GM04504 (cell line): ENCODE measurements around the gene WNT11.

Experiments
- DNase-seq: peaks from one replicate; pipeline ENCODE4 v3.0.0-alpha.2; 2012; ENCODE audit warnings: low read depth

The WNT11 gene

DNA sequence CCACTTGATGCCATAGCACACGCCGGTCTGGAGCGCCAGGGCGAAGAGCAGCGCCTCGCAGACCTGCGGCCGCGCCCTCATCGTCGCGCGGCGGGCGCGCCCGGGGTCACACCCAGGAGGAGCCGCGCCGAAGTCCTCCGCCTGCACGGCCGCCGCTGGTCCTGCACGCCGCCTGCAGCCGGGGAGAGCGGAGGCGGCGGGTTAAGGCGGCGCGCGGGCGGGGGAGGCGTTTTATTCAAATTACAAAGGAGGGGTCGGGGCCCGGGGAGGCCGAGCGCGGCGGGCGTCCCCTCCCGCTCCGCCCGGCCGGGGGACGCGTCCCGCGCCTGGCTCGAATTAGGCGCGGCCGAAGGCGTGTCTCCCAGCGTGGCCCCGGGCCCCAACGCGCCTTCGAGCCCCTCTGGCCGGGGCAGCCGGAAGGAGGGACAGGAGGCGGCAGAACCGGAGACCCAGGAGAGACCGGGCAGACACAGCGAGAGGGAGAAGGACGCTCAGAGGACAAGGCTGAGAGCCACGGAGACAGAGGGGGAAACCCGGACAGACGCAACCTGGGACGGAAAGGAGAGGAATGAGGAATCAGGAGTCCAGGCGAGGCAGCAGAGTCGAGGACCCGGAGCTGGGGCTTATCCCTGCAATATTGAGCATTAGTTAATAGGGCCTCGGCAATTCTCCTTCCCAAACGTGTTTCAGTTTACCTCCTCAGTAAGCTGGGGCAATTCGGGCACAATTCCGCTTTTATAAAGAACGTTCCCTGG, at the start of gene WNT11:
TSS of gene WNT11 (minus strand) at position 176 of the 755 bp plus-strand sequence. CDS start at position 81, 95 bp downstream.
- no peak for DNase-seq

DNA sequence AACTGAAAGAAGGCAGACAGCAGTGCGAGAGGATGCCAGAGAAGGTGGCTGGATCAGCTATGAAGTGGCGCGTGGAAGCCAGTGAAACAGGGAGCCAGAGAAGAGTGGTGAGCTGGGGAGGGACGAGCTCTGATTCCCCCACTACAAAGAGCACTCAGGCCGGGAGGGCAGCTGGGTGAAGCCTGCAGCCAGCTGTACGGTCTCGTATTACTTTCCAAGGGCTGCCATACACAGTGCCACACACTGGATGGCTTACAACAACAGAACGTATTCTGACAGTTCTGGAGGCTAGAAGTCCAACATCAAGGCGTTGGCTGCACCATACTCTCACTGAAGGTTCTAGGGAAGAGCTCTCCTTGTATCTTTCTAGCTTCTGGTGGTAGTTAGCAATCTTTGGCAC, 47.1 kb upstream of the WNT11 start:
- DNase-seq: no peak

DNA sequence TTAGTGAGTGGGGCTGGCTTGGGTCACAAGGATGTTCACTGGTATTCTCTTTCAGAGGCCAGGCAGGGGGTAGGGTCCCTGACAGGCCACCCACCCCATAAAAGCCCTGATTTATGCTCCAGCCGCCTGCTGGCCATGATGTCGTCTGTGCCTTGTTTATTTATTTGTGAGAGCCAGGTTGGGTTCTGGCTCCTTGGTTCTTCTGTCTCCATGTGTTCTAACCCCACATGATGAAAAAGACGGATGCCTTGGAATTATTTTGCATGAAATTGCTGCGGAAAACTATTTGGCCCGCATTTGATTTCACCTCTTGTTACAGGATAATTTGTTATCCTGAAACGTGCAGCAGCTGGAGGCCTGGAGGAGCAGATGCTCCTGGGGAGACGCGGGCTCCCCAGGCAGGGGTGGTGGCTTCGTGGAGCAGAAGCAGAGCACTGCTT, 46.3 kb upstream of the WNT11 start:
- no peak for DNase-seq

DNA sequence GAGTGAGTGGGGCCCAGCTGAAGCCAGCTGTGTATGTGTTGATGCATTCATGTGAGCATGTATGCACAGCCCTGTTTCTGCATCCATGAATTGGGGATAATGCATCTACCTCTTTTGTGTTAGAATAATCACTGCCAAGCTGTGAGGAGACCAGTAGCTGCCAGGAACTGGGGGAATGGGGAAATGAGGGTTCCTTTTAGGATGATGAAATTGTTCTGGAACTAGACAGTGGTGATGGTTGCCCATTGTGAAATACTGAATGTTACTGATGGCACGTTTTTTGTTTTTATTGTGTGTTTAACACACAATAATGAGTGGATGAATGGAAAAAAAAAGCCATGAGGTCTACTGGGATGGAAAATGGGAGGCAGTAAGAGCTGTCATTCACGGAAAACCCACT, 45.3 kb upstream of the WNT11 start:
- DNase-seq: no peak

DNA sequence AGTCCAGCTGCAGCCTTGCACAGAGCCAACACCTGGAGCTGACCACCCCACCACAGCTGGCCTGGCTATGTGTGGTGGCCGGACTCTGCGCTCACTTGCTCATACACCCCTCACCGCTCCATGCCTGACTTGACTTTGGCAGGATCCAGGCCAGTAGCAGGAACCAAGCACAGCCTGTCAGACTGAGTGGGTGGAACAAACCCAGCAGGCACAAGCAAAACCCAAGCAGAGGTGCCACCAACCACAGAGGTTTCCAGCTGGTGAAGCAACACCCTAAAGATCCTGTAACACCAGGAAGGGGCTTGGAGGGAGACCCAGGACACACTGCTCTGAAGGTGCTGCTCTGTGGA, 44.9 kb upstream of the WNT11 start:
- DNase-seq: no peak

DNA sequence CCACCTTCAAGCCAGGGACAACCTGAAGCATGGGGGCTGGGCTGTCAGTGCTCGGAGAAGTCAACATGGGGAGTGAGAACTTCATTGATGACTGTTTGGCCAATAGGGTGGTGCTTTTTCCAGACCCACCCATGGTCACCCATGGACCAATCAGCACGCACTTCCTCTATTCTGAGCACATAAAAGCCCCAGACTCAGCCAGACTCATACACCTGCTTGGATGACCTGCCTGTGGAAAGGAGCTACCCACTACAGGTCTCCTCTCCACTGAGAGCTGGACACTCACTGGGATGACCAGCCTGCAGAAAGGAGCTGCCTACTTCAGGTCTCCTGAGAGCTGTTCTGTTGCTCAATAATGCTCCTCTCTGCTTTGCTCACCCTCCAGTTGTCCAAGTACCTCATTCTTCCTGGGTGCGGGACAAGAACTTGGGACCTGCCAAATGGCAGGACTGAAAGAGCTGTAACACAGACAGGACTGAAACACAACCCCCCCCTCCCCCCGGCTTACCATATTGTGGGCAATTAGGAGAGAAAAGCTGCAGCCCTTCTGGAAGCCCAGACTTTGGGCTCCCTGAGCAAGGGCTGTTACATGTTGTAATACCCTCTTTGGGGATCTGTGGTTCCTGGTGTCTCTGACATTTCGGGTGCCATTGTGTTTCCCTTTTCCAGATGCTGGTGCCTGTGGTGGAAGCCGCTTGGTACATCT, 44.4 kb upstream of the WNT11 start:
- DNase-seq: no peak

DNA sequence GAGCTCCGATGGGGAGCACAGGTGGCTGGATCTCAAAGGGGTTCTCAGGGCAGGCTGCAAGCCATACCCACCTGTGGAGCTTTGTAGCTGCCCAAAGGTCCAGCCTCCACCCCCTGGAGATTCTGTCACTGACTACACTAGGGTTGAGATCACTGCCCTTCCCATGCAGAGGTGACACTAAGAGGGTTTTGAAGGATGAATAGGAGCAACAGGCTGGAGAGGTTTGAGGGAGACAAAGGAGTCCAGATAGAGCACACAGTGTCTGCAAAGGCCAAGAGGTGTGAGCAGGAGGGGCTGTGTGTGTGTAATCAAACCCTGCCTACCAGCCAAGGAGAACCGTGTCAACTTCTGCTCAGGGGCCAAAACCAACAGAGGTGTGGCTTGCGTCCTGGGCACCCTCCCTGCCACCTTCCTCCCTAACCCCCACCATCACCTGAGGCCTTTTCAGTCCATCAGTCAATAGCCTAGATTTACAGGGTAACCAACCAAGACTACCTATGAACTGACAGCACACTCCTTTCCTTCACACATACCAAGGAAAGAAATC, 43.0 kb upstream of the WNT11 start:
- no peak for DNase-seq

DNA sequence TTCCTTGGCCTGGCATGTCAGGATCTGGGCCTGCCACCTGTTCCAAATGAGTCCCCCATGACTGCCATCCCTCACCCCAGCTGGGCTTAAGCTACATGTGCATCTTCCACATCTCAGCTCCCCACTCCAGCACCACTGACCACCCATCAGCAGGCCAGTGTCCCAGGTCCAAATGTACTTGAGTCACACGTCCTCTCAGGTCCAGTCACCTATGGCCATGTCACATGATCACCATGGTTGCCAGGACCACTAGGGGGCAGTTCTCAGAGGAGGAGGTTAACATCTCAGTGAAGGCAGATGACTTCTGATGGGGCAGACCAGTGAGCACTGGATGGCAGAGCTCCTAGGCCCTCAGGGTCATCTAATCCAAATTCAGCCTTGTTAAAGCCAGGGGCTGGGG, 41.9 kb upstream of the WNT11 start:
- DNase-seq: no peak

DNA sequence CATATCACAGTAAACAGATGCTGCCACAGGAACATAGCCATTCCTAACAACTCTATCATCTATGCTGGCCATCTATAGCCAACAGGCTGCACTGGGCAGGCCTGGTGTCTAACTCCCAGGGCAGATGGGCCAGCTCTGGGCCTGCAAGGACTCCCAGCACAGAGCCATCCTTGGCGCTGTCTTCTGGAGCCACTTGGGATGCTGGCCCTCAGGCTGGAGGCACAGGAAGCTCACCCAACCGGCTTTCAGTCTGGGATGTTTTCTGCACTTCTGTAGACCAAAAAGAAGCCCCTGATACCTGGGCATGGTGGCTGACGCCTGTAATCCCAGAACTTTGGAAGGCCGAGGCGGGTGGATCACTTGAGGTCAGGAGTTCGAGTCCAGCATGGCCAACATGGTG, 40.8 kb upstream of the WNT11 start:
- no peak for DNase-seq

DNA sequence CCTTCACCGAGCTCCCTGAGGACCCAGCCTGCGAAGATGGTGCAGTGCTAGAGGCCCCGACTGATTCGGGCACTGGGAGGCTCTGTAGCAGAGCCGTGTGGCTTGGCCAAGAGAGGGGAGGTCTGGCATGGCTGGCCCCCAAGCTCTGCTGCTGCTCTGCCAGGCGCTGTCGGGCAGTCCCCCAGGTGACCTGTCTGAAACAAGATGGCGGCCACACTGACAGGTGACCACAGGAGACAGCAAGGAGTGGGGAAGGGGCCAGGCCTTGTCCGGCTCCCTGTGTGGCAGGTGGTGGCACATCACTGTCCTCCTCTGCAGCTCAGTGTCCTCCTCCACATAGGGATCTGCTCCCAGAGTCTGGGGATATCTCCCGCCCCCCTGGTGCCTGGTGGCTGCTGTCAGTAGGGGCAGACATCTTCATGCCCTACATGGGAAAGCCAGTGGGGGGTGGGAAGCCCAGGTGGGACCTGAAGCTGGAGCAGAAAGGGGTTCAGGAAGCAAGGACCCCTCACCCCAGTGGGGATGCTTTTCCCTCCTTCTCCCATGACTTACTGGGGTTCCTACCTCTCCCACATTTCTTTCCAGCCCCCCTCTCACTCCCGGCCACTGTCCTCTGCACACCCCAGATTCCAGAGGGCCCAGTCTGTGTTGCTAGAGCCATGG, 40.1 kb upstream of the WNT11 start:
- no peak for DNase-seq

DNA sequence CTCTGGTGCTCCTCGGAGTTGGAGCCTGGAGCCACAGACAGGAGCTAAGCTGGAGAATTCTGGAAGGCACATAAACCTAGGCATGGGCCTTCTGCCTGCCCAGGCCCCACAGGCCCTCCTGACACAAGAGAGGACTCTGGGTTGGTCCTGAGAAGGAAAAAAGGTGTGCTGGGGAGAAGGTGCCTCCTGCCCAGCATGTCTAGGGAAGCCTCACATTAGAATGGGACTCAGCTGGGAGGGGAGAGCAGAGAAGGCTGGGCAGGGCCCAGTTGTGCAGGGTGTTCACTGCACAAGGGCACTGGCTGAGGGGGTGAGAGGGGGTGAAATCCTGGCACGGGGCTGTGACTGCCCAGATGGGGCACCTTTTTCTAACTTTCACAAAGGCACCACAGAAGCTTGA, 39.4 kb upstream of the WNT11 start:
- DNase-seq: no peak

DNA sequence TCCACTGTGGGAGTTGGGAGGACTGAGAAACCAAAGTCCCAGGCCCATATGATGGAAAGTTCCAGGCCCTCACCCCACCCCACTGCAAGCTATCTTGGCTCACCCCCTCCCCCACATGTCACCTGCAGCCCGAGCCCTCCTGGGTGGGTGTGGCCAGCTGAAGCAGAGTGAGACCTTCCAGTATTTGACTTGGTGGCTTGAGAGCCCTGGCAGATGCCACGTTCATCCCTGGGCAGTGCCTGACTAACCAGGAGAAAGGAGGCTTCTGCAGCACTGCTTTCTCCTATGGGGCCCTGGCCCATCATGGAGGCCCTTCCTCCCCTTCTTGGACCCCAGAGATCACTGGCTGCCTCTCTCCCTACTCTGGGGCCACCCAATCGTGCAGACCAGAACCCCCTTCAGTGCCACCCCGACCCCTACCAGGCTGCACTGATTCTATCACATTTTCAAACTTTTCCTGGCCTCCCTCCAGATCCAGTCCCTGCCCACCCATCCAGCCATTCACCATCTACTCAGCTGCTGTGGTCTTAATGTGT, 38.1 kb upstream of the WNT11 start:
- no peak for DNase-seq

DNA sequence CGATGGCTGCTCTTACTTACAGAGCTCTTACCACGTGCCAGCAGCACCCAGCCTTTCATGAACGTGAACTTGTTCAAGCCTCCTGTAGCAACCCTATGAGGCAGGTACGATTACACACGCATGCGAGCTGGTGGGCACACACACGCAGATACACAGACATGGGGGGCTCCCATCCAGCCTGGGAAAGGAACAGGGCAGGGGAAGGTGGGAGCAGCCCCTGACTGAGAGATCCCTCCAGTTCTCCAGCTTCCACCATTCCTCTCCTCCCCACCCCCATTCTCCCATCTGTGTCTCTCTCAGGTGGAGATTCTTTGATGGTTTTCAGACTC, 37.6 kb upstream of the WNT11 start:
- no peak for DNase-seq

DNA sequence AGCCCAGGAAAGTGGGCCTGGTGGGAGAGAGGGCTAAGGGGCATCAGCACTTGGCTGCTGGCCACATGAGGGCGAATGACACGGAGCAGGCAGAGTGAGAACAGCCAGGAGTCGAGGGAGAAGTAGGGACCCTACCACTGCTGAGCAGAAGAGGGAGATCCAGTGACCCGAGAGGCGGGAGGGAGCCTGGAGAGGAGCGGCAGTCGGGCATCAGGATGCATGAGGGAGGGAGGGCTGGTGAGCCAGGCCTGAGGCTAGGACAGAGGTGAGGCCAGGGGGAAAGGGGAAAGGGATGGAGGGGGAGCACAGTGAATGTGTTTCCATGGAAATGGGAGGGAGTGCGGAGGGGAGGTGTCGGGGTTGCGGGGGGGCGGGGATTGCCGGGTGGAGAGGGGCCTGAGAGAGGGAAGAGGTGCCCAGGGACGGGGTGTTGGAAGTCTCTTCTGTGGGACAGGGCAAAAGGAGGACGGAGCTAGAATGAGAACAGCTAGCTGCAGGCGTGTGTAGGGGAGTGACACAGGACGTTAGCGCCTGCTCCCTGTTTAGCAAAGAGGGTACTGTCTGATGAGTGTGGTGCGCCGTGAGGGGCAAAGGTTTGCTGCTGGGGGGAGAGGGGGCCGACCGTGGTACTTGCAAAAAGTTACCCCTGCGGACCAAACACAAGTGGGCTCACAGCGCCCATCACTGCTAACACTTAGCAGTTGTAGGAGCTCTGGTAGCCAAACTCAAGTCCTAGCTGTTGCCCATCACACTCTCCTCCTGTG, 37.1 kb upstream of the WNT11 start:
- no peak for DNase-seq

DNA sequence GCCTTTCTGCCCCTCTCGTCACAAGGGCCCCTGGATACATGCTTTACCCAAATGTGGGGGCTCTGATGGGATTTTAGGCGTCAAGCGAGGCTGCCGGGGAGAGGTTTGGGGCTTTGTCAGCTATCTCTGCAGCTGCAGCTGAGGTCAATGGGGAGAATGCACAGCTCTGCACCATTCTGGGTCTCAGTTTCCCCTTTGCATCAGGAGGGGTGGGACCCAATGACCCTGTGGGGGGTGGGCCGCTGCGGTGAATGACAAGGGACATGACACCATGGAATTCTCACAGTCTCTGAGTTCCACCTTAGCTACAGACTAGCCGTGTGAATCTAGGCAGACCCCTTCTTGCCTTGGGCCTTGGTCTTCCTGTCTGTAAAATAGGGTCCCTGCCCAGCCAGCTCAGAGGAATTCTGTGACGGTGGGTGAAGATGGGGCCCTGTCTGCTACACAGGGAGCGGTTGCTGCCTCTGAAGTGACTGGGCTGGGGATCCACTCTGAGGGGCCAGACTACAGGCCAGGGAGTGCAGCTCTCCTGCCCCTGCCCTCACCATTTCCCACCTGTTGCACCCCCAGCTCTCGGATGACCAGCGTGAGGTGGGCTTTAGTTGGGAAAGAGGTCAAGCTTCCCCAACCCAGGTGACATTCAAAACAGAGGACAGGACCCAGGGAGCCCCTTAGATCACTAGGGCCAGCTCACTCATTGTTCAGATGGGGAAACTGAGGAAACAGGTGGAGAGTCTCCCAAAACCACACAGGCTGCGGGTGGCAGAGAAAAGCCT, 35.9 kb upstream of the WNT11 start:
- no peak for DNase-seq

DNA sequence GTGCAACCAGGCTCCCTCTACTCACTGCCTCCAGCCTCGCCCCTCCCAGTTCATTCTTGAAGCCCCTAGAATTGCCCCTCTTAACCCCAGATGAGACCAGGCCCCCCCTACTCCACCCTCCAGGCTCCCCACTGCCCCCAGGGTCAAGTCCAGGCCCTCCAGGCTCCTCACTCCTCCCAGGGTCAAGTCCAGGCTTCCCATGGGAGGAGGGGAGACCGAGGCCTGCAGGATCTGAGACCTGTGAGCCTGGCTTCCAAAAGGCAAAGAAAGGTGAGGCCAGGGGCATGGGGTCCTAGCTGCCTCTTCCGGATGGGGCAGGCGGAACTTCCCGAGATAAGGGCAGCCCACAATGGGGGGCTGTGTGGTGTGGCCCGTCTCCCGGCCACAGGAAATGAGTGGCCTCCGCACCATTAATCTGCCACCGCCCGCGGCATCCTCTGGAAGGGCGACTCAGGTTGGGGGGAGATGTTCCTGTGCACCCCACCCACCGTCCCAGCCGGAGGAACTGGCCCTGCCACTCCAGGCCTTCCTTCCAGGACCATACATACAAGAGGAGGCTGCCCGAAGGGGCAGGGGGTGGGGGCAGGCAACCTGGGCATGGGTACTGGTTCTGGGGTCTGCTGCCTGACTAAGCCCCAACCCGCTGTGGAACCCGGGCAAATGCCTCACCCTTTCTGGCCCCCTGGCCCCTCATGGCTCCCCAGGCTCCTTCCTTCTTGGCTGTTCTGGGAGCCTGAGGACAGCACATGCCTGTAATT, 35.1 kb upstream of the WNT11 start:
- DNase-seq: no peak

DNA sequence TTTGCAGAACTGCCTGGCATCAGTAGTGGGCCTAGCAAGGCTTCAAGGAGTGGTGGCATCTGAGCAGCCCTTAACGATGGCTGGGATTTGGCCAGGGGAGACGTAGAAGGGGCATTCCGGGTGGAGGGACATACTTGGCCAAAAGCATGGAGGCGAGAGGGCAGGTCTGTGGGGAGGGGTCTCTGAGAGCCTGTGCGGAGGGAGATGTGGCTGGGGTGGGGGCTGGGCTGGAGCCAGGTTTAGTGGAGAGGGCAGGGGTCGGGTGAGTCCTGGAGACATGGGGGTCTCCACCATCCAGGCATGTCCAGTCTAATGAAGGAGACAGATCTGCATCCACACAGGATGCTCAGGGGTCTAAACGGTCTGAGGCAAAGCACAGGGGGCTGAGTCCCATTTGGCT, 34.4 kb upstream of the WNT11 start:
- no peak for DNase-seq

DNA sequence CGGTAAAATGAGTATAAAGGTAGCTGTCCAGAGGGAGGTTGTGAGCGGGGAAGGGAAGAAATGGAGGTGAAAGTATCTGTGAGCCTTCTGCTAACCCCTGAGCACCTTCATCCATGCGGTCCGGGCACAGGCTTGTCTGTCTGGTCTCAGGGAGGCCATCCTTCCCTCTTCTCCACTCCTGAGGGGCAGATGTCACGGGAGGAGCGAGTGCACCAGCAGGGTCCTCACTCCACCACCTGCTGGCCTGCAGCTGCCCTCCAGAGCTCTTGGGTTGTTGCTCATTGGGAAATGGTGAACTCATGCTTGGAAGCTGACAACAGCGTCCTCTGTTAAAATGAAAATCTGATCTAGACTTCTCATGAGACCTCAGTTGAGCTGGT, 33.8 kb upstream of the WNT11 start:
- no peak for DNase-seq

DNA sequence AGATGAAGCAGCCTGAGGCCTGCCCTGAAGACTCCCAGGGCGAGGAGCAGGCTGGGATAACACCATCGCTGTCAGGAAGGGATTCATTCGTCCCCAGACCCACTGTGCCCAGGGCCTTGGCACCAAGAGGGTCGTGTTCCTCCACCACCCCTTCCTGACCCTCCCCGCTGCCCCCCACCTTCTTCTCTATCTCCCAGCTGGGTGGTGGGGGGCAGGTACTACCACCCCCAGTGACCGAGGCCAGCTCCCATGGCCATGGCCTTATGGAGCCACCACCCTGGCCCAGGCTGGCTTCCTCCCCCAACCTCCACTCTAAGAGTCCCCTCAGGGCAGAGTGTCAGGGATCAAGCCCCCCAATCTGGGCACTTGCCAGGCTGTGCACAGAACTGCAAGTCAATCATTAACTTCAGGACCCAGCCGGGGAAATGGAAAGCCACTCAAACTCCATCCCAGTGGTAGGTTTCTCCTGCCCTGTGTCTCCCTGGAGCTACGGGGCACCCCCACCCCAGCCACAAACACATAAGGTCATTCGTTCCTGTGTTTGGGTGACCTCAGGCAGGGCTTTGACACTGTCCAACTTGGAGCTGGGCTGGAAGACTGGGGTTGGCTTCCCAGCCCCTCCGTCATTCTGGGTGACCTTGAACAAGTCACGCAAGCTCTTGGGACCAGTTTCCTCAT, 33.3 kb upstream of the WNT11 start:
- DNase-seq: no peak

DNA sequence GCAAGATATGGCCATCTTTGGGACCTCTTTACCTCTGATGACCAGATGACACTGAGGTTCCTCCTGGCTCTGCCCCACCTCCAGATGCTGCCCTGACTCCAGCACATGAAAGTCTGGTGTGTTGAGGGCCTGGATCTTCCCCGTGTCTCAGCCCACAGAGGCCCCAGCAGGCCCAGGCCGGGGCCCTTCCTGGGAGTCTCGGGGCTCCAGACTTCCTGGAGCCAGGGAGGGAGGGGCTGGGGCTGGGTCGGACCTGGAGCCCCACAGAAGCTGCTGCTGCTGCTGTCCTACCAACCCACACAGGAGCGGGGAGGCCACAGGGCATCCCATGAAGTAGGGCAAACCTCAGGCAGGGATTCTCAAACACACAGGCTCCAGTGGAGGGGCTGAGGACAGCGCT, 32.2 kb upstream of the WNT11 start:
- DNase-seq: no peak
